ENCODE measurements around the gene CLIP3.

DNA sequence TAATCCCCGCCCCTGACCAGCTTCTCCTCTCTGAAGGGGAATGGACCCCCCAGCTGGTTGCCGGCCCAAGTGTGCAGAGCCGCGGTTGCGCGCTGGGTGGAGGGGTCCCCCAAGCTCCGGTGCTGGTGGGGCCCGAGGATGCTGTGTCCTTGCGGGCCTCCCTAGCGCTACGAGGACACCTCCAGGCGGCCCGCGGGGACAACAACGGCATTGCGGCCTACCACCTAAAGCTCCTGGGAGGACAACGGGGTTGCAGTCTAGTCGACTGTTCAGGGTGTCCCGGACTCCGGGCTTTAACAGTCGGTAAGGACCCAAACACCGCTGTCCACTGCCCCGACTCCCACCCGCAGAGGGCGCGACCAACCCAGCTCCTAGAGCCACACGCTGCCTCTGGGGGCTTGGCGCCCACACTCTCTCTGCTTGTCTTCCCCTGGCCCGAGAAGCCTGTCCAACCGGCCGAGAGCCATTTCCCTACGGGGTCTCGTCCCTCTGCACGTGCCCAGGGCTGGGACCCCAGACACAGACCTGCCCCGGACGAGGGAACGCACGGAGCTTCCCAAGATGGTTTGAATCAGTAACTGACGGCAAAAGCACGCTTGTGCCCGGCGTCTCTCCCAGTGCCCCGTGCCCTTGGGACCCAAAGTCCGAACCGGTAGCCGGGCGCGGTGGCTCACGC, 38.6 kb downstream of the CLIP3 start:
- TF ChIP-seq, protein P1, sequence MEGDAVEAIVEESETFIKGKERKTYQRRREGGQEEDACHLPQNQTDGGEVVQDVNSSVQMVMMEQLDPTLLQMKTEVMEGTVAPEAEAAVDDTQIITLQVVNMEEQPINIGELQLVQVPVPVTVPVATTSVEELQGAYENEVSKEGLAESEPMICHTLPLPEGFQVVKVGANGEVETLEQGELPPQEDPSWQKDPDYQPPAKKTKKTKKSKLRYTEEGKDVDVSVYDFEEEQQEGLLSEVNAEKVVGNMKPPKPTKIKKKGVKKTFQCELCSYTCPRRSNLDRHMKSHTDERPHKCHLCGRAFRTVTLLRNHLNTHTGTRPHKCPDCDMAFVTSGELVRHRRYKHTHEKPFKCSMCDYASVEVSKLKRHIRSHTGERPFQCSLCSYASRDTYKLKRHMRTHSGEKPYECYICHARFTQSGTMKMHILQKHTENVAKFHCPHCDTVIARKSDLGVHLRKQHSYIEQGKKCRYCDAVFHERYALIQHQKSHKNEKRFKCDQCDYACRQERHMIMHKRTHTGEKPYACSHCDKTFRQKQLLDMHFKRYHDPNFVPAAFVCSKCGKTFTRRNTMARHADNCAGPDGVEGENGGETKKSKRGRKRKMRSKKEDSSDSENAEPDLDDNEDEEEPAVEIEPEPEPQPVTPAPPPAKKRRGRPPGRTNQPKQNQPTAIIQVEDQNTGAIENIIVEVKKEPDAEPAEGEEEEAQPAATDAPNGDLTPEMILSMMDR (IDR thresholded peaks at IDR 0.05) = 0 out of 2 replicates have a peak, but pooled peaks have one; percentile 17
- no peak for TF ChIP-seq ZFX (IDR thresholded peaks at IDR 0.05; ENCODE audit: borderline replicate concordance)
